GM18519 (cell line): Measurements from ENCODE around the gene PLOD1.
"Not testable (repeated sequence)": the region's sequence is repeated elsewhere in the genome, so short reads cannot be mapped to it uniquely, and the experiment has no call there.

Source experiments
- ATAC-seq: cut with Tn5 transposase; IDR thresholded peaks from one replicate; pipeline ENCODE4 v1.9.1; 2021; ENCODE audit warnings: mild to moderate bottlenecking, moderate library complexity; ENCODE audit not compliant: unreplicated experiment, low FRiP score

PLOD1 gene

DNA sequence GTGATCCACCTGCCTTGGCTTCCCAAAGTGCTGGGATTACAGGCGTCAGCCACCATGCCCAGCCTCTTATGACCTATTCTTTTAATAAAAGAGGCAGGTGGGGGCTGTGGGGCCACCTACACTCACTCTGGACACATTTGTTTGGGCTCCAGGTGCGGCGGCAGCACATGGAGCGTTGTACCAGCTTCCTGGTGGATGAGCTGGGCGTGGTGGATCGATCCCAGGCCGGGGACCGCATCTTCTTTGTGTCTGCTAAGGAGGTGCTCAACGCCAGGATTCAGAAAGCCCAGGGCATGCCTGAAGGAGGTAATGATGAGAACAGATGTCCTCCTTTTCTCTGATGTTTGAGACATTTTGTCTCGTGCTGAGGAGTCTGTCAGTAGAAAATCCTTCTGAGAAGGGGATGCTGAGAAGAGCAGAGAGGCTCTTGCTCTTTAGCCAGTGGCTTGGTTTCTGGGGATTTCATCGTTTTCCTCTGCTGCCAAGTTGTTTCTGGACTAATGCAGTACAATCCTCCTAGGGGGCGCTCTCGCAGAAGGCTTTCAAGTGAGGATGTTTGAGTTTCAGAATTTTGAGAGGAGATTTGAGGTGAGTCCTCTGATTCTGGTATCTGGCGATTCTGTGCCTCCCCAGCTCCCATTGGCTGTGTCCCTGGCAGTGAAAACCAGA is 66.9 kb downstream of the PLOD1 start:
- no peak for ATAC-seq

DNA sequence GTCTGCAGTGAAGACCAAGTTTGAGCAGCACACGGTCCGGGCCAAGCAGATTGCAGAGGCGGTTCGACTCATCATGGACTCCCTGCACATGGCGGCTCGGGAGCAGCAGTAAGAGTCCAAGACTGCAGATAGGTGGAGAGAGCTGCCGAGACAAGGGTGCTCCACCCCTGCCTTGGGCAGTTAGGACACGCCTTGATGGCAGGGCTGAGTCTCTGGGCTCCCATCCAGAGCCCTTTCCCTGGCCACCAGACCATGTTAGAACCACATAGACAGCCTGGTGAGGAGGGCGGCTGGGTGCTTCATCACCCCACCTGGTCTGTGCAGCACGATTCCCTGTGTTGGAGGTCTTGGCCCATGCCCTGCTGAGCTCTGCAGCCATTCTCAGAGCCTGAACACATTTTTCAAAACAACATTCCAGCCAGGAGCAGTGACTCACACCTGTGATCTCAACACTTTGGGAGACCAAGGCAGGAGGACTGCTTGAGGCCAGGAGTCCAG is 67.5 kb downstream of the PLOD1 start:
- no peak for ATAC-seq

DNA sequence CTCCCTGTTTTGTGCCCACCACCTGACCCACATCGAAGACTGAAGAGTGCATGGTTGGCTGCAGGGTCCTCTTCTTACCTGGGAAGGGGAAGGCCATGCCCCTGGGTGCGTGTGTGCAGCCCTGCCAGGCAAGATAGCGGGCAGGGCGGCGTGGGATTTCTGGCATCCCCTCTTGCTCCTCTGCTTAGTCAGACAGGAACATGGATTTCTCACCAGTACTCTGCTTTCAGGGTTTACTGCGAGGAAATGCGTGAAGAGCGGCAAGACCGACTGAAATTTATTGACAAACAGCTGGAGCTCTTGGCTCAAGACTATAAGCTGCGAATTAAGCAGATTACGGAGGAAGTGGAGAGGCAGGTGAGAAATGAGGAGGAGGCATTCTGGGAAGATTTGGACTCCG is 69.2 kb downstream of the PLOD1 start:
- no peak for ATAC-seq

DNA sequence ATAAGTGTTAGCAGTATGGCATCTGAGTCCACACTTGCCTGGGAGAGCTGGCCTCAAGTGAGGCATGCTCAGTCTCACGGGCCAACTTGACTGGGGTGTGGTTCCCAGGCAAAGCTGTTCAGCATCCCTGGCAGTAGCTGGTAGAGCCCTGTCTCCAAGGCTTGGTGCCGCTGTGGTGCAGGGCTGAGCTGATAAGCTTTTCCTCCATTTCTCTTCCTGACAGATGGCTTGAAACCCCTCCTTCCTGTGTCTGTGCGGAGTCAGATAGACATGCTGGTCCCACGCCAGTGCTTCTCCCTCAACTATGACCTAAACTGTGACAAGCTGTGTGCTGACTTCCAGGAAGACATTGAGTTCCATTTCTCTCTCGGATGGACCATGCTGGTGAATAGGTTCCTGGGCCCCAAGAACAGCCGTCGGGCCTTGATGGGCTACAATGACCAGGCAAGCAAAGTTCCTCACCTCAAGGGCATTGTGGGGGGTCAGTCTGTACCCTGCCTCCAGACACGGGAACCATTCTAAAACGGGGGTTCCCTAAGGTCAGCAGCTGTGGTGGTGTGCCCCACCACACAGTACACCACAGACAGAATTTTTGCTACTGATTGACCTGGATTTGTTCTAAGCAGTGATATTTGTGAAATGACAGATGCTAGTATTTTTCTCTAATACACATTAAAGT is 71.1 kb downstream of the PLOD1 start:
- no peak for ATAC-seq

DNA sequence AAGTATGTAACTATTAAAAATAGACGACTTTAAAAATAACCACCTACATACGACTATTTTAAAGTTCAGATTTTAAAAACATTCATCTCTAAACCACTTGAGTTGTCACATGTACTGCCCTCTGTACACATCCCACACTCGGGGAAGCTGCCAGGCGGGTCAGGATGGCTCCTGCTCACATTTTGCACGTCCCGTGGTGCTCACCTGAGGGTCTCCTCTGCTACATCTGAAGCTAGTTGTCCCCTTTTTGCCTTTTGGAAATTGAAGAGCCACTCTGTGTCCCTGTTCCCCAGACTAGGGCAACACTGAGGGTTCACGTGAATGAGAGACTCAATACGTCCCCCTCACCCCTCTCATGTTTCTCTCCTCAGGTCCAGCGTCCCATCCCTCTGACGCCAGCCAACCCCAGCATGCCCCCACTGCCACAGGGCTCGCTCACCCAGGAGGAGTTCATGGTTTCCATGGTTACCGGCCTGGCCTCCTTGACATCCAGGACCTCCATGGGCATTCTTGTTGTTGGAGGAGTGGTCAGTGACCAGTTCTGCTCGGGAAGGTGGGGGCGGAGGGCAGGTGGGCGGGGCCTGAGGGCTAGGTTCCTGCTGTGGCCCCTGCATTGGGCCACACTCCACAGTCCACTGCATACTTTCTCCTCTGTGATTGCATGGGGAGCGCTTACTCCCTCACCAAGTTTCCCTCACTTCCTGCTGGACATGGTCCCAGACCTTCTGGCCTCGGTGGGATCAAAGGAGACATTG is 71.8 kb downstream of the PLOD1 start:
- ATAC-seq = no peak

DNA sequence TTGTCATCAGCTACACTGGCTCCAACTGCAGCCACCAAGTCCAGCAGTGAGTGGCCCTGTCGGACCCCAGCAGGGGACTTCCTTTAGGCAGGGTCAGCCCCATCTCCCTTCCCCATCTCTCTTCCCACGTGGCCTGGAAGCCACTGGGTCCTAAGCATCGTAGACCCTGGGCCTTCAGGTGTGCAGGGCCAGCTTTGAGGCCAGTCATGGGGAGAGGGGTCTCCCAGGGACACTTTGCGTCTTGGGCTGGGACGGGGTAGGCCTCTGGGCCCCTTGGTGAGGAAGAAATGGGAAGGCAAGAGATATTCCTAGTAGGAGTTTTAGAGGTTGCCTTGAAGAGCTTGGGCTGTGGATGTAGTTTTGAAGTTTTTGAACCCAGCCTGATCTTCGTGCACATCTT is 72.7 kb downstream of the PLOD1 start:
- ATAC-seq = no peak

DNA sequence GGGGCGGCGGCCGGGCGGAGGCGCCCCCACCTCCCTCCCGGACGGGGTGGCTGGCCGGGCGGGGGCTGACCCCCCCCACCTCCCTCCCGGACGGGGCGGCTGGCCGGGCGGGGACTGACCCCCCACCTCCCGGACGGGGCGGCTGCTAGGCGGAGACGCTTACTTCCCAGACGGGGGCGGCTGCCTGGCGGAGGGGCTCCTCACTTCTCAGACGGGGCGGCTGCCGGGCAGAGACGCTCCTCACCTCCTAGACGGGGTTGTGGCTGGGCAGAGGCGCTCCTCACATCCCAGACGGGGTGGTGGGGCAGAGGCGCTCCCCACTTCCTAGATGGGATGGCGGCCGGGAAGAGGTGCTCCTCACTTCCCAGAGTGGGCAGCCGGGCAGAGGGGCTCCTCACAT is 73.8 kb downstream of the PLOD1 start:
- not testable (repeated sequence) for ATAC-seq

DNA sequence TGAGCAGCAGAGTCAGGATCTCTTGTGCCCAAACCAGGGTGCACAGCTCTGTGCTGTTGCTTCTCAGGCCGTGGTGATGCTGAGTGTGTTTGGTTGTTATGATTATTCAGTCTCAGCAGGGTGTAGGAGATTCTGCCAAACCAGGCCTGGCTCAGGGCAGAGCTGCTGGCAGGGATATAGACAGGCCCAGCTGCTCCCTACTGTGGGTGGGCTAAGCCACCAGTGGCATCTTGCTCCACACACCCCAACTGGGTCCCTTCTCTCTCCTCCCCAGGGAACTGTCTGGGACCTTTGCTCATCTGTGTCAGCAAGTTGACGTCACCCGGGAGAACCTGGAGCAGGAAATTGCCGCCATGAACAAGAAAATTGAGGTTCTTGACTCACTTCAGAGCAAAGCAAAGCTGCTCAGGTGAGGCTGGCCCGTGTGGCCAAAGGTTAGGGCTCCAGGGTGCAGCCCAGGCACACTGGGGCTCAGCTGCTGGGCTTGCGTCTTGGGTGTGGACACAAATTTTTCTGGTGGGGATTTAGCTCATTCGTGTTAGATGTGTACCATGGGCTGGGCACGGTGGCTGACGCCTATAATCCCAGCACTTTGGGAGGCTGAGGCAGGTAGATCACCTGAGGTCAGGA is 74.9 kb downstream of the PLOD1 start:
- ATAC-seq = no peak

DNA sequence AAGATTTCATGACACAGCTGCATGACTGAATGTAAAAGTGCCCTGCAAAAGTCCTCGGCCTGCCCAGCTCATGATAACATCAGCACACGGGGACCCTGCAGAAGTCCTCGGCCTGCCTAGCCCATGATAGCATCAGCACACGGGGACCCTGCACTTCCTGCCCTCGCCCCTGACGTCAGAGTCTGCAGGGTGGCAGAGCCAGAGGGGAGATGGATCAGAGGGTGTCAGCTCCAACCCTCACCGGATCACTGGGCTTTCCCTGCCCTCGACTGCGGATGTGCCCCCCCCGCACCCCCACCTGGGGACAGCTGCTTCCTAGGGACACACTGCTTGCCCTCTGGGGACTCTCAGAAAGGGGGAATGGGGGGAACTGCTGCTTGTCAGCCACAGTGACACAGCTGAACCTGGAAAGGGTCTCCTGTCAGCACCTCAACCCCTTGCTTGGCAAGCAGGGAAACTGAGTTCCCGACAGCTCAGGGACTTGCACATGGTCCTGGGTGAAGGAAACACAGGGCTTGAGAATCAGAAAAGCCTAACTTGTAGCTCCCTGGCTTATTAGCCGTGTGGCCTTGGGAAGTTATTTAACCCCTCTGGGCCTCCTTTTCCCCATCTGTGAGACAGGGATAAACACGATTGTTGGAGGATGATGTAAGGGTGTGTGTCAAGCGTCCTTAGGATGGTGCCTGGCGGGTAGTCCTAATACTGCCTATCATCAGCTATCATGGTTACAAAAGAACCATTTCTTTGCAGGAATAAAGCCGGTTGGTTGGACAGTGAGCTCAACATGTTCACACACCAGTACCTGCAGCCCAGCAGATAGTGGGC is 76.4 kb downstream of the PLOD1 start:
- ATAC-seq = no peak

DNA sequence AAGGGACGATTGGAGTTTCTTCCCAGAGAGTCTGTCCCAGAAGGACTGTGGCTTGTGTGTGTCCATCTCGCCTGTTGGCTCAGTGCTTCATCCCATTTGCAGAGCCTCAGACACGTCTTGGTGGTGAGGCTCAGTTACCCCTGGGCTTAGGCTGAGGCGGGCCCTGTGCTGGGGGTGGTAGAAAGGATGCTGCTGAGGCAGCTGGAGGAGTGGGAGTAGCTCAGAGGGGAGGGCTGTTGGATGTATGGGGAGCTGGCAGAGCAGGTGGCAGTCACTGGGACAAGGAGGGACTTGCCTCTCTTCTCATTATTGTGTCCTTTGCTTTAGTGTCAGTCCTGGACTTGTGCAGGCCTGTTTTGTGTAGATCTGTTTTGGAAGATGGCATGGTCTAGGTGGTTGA is 77.5 kb downstream of the PLOD1 start:
- ATAC-seq = no peak

DNA sequence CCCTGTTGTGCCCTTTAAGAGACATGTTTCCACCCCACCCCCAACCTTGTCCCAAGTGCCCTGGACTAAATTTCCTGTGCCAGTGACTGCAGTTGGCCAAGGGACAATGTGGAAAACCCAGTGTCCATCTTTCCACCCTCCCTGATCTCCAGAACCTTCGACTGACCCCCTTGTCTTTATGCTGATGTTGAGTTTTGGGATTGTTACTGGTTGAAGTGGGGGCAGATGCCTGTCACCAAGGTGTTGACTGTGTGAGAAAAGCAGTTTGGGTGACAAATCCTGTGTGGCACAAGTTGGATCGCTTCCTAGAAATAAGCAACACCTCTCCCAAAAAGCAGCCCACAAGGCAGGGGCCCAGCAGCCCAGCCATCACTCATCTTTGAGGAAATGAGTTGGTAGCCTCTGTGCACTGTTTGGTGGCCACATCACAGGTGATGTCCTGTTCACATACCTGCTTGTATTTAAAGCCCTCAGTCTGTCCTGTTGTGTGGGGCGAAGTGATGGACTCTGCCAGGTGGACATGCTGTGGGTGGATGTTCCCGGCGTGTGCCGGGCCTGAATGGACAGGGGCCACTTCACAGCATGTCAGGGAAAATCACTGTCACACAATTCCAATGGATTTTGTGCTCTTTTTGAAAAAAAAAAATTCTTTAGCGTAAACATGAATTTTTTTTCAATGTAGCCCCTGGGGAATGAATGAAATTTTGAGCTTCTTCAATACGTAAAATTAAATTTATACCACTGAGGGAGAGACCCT is 78.2 kb downstream of the PLOD1 start:
- no peak for ATAC-seq

DNA sequence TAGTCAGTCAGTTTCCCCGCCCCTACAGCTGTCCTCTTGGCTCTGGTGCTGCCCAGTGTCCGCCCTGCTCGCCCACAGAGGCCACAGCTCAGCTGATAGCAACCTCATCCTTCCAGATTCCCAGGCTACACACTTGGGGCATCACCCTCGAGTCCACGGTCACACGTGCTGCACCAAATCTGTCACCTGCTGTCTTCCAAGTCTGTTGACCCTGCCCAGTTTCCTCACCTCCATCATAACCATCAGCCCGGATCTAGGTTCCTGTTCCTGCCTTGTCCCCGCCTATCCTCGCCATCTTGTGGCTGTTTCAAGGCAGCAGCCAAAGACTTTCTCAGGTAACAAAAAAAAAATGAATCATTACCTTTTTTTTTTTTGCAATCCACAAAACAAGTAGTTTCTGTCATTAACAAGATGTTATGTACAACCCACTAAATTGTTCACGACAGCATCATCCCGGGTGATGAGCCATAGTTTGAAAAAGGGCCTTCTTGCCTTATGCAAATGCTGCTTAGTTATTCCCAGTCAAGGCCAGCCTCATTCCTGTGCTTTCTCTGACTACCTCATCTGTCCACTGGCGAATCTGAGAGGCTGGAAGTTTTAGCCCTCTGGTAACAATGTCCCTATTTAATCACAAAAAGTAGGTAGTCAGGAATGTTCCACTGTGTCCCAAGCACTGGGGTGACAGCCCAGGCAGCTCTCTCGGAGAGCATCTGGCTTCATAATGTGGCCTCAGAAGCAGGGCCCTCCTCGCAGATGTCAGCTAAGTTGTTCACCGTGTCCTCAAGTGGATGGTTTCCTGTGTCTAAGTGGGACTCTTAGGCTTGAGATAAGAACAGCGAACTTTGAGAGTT is 79.8 kb downstream of the PLOD1 start:
- ATAC-seq = no peak

DNA sequence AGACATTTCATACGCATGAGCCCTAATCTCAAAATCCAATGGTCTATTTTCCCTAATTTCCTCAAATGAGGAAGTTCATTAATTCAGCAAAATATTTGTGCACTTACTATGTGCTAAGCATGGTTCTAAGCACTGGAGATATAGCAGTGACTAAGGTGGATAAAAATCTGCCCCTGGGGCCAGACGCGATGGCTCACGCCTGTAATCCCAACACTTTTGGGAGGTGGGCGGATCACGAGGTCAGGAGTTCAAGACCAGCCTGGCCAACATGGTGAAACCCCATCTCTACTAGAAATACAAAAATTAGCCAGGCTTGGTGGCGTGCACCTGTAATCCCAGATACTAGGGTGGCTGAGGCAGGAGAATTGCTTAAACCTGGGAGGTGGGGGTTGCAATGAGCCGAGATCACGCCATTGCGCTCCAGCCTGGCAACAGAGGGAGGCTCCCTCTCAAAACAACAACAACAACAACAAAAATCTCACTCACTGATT is 80.5 kb downstream of the PLOD1 start:
- ATAC-seq = no peak

DNA sequence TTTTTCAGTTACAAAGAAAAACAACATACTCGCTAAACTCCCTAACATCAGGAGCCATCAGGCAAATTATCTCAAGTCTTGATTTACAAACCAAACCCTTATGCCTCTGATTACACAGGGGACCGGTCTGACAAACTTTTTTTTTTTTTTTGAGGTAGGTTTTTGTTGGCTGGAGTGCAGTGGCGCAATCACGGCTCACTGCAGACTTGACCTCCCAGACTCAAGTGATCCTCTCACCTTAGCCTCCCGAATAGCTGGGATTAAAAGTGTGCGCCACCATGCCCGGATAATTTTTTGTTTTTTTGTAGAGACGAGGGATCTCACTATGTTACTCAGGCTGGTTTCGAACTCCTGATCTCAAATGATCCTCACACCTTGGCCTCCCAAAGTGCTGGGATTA is 81.0 kb downstream of the PLOD1 start:
- ATAC-seq = no peak

DNA sequence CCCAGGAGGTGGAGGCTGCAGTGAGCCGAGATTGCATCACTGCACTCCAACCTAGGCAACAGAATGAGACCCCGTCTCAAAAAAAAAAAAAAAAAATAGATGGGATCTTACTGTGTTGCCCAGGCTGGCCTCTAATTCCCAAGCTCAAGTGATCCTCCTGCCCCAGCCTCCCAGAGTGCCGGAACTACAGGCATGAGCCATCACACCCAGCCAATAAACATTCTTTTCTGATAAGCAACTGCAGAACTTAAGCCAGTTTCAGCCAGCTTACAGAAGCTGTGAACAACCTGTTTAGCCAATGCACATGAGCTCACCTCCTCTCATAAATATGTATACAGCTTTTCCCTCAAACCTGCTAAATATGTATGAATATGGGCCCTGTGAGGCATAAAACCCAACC is 81.7 kb downstream of the PLOD1 start:
- ATAC-seq = no peak

DNA sequence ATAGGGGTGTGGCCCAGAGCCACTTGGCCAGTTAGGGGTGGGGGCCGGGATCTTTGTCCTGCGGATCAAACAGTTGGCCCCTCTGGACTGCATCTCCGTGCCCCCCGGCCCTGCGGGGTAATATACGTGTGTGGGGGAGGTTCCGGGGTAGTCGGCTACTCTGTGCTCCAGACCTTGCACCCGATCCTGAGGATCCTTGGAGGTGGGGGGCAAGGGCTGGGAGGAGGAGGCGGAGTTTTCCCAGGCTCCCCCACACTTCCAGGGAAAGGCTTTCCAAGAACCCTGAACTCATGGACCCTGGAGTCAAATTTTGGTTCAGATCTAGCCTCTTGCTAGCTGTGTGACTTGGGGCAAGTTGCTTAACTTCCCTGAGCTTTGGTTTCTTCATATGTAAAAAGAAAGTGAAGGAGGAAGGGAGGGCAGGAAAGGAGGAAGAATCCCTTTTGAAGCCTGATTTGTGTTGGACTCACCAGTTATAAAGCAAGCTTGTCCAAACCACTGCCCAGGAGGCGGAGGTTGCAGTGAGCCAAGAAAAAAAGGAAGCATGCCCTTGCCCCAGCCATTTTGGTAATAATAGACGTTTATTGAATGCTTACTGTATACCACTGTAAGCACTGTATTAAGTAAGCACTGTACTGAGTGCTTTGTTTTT is 85.5 kb downstream of the PLOD1 start:
- ATAC-seq = no peak

DNA sequence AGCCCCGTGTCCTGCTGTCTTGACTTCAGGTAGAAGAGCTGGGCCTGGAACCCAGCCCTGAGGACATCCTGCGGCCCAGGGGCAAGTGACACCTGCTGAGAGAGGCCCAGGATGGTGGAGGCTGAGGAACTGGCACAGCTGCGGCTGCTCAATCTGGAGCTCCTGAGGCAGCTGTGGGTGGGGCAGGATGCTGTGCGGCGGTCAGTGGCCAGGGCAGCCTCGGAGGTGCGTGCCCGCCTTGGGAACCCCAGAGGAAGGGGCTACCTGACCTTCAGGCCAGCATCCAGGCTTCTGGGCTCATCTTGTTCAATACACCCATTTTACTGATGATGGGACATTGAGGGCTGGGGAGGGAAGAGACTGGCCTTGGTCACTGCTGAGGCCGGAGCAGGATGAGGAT is 87.1 kb downstream of the PLOD1 start:
- no peak for ATAC-seq

DNA sequence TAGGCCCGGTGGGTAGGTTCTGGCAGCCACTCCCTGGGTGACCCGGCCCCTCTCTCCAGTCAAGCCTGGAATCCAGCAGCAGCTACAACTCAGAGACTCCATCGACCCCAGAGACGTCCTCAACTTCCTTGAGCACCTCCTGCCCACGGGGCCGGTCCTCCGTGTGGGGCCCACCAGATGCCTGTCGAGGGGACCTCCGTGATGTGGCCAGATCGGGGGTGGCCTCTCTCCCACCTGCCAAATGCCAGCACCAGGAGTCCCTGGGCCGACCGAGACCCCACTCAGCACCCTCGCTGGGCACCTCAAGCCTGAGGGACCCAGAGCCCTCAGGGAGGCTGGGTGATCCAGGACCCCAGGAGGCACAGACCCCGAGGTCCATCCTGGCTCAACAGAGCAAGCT is 87.5 kb downstream of the PLOD1 start:
- no peak for ATAC-seq
